Daoy (cell line): ENCODE measurements around the gene TSPAN32. TPM values are rescaled to one million over a fixed set of nuclear protein-coding genes. Genes with fewer than 3 reads are reported as not detected.
"Not testable (repeated sequence)": the region's sequence is repeated elsewhere in the genome, so short reads cannot be mapped to it uniquely, and the experiment has no call there.

Source experiments
- DNase-seq: peaks from one replicate; pipeline ENCODE4 v3.0.0-alpha.2; 2015; ENCODE audit warnings: low read depth
- total RNA-seq: library from RNA; depleted of rRNA; stranded (reverse); fragments of >200 nt; shearing (Covaris generic); gene quantifications from 2 replicates; pipeline ENCODE4 v1.2.3, GENCODE V29; 2014

TSPAN32 gene
- total RNA-seq, 1 experiment from 2014 or later = not detected

GRCh38 chr11:2333486-2334205 is 31.8 kb downstream of the TSPAN32 start:
- not testable (repeated sequence) for DNase-seq

- DNase-seq = not testable (repeated sequence)
These were observed 33.5 kb downstream of the TSPAN32 start for GRCh38 chr11:2335286-2335685.

GRCh38 chr11:2338760-2339159 is 36.9 kb downstream of the TSPAN32 start:
- DNase-seq = not testable (repeated sequence)

DNA sequence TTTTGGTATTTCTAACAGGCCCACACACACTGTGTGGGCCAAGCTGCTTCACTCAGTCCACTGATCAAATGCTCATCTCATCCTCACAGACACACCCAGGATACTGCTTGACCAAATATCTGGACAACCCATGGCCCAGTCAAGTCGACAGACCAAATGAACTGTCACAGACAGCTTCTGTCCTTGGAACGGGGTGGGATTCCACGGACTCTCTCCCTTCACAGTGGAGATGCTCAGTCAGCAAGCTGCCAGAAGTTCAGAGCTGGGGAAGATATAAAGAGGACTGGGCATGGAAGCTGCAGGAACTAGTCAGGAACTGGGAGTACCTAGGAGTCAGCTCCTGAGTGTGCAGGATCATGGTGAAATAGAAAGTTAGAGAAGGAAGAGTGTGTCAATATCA is 40.7 kb downstream of the TSPAN32 start:
- DNase-seq = no peak

GRCh38 chr11:2342981-2343380 is 41.2 kb downstream of the TSPAN32 start:
- no peak for DNase-seq

GRCh38 chr11:2343502-2343901 is 41.7 kb downstream of the TSPAN32 start:
- DNase-seq = no peak

- no peak for DNase-seq
These were observed 43.2 kb downstream of the TSPAN32 start for GRCh38 chr11:2345050-2345449.

DNA sequence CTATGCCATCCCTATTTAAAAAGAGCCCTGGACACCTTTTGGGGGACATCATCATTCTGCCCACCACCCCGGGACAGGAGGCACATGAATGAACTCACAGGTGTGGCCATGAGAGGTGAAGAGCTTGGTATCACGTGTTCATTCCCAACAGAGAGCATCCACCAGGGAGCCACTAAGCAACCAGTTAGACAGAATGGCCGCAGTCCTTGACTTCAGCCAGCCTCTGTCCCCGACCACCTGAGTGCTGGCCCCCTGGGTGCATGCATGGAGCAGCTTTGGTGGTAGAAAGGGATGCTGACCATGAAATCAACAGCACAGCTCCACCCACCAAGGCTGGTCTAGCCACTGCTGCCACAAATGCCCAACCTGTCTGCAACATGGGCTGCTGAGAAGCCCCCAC is 44.2 kb downstream of the TSPAN32 start:
- no peak for DNase-seq

DNA sequence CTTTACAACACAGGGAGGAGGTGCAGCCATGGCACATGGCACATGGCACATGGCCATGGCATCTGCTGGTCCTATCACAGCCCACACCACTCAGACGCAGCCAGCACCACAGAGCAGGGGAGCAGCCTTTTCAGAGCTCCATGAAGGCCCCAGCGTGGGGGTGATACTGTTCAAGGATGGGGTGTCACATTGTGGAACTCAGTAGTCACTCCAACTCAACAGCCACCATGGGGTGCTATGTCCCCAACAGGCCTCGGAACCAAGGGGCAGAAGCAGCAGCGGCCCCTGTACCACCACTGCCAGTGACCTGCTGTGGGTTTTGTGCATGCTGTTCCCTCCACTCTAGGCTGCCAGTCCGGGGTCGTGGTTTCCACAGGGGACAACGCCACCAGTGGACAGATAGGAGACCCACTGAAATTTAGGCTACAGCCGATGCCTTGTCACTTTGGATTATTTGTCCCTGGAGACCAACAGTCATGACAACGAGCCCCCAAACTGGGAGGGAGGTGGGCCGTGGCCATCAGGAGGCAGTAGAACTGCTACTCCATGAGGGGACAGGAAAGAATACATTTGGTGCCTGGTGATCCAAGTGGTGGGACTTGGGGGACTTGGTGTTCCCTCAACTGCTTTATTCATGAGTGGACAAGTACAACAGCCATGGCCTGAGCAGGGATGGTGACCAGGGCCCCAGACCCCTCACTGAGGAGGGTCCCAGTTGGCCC is 44.9 kb downstream of the TSPAN32 start:
- DNase-seq = no peak

- no peak for DNase-seq
These were observed 45.6 kb downstream of the TSPAN32 start for GRCh38 chr11:2347308-2347830.

DNA sequence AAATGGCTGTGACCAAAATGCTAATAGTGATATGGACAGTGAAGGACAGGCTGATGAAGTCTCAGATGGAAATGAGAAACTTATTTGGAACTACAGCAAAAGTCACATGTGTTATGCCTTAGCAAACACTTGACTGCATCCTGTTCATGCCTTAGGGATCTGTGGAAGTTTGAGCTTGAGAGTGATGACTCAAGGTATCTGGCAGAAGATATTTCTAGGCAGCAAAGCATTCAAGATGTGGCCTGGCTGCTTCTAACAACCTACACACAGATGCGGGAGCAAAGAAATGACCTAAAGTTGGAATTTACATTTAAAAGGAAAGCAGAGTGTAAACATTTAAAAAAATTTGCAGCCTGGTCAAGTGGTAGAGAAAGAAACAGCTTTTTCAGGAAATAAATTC is 47.2 kb downstream of the TSPAN32 start:
- no peak for DNase-seq

DNA sequence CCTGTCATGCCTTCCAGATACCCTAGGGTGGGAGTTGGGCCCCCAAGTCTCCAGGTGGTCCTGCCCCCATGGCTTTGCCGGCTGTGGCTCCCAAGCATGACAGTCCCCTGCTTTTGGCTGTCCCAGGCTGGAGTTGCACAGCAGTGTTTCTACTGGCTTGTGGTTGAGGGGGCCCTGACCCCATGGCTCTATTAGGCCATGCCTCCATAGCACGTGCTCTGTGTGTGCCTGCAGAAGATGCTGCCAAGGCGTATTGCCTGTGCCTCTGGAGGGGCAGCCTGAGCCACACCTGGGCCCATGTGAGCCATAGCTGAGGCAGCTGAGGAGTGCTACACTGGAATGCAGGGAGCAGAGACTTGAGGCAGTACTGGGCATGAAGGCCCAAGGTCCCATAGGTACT is 49.9 kb downstream of the TSPAN32 start:
- no peak for DNase-seq

DNA sequence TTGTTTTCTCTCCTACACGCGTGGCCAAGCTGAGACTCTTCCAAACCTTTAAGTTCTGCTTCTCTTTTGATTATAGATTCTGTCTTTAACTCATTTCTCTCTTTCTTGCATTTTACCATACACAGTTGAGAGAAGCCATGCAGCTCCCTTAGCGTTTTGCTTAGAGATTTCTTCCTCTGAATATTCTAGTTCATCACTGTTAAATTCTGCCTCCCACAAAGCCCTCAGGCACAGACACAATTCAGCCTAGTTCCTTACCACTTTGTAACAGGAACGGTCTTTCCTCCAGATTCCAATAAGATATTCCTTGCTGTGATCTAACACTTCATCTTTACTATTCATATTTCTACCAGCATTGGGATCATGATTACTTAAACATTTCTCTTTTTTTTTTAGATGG is 50.6 kb downstream of the TSPAN32 start:
- DNase-seq = no peak

DNA sequence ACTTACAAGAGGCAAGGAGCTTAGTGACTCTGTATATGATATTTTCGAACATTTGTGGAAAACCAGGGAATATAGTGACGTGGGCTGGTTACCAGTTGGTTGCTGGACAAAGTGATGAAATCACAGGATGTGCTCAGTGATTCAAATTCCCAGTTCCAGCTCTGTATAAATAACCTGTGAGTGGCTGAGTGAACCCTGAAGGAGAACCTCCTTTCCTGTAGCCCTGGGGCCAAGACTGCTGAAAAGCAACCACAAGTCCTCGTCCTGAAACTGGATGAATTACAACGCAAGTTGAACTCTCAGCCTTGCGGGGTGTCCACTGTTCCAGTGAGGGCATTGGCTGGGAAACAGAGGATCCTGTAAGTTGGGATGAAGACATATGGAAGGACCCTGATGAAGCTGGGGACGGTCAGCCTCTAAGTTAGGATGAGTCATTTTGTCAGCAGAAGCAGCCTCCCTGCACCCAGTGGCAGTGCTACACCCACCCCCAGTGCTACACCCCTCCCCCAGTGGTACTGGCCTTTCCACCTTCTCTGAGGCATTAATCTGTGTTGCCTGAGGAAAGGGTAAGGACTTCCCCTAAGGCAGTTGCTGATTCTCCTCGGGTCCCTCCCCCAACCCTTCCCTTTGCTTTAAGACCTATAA is 53.3 kb downstream of the TSPAN32 start:
- DNase-seq = no peak

- DNase-seq = no peak
These were observed 55.4 kb downstream of the TSPAN32 start for GRCh38 chr11:2357246-2357645.

DNA sequence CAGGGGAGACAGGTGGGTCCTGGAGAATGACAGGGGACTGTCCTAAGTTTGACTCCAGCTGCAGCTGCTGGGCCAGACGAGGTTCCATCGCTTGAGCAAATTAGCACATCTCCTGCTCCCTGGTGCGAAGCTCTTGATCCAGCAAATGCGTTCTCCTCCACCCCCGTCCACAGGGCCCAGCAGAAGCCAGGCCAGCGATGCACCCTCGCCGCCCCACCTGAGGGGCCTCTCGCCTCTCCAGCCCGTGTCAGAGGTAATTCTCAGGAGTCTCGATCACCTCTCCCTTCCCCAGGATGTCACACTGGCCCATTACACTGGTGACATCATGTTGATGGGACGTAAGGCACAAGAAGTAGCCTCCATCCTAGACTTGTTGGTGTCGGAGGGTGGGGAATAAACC is 55.8 kb downstream of the TSPAN32 start:
- DNase-seq = not testable (repeated sequence)

- no peak for DNase-seq
These were observed 57.1 kb downstream of the TSPAN32 start for GRCh38 chr11:2358754-2359442.

- no peak for DNase-seq
These were observed 57.7 kb downstream of the TSPAN32 start for GRCh38 chr11:2359557-2359956.

DNA sequence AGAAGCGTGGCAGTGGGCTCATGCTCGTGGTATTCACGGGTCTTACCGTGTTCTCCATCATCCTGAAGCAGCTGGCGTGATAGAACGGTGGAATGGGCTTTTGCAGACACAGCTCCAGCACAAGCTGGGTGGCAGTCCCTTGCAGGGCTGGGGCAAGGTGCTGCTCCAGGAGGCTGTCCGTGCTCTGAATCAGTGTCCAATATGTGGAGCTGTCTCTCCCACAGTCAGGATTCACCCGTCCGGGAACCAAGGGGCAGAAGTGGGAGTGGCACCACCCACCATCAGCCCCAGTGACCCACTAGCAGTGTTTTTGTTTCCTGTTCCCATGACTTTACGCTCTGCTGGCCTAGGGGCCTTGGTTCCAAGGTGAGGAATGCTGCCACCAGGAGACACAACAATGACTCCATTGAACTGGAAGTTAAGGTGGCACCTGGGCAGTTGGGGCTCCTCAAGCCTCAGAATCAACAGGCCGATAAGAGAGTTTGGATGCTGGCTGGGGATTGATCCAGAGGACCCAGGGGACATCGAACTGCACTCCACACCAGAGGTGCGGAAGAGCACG is 58.3 kb downstream of the TSPAN32 start:
- no peak for DNase-seq

- no peak for DNase-seq
These were observed 59.8 kb downstream of the TSPAN32 start for GRCh38 chr11:2361565-2361964.

DNA sequence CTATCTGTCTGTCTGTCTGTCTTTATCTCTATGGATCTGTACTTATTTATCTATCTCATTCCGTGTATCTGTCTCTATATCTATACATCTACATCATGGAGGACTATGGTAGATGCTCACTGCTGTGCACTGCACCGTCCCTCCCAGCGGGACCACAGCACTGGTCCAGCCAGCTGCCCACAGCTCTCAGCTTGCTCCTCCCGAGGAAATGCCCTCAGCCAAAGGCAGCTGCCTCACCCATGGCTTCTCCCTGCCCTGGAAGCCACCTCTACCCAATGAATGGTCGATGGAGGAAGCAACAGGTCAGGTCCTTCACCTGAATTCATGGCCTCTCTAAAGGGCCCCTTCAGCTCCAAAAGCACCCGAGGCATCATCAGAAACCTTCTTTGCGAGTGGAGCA is 60.6 kb downstream of the TSPAN32 start:
- no peak for DNase-seq

DNA sequence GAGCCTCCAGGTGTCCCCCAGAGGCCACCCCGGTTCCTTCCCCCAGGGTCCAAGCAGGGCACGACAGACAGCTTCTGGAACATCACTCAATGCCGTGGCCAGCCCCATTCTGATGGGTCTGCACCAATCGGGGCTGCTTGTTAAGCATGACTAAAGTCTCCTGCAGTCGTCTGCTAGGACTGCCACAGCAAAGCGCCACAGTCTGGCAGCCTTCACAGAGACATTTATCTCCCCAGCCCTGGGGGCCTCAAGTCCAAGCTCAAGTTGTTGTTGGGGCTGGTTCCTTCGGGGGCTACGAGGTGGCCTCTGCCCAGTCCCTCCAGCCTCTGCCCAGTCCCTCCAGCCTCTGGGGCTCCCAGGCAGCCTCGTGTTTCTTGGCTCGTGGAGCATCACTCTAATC is 61.3 kb downstream of the TSPAN32 start:
- no peak for DNase-seq
